Activated CD4-positive, alpha-beta T cell treated with anti-CD3 and anti-CD28 coated beads for 36 hours (primary cell): ENCODE data around the gene GALNT6. TPM values are rescaled to one million over a fixed set of nuclear protein-coding genes. Genes with fewer than 3 reads are reported as not detected.

Source experiments
- ATAC-seq: fragments of 200-7000 bp; cut with Tn5 transposase; one replicate; pipeline ENCODE4 v1.10.0; 2021; ENCODE audit warnings: mild to moderate bottlenecking, moderate library complexity
- CTCF ChIA-PET: fragments of 350-600 bp; sonication (Branson Sonifier 250); formaldehyde crosslinking; loops from one replicate; lab custom pipeline; 2021; ENCODE audit warnings: antibody characterized with exemption; lab: Charles Lee
- POLR2A ChIA-PET: fragments of 350-600 bp; sonication (Branson Sonifier 250); formaldehyde crosslinking; loops from one replicate; lab custom pipeline; 2021; ENCODE audit warnings: antibody characterized with exemption, inconsistent platforms; lab: Charles Lee
- DNase-seq: peaks from one replicate; pipeline ENCODE4 v3.0.0-alpha.2; 2020
- H3K27ac Mint-ChIP-seq: one replicate; pipeline ENCODE4 v1.8.0; 2021; ENCODE audit warnings: mixed read lengths
- H3K27me3 Mint-ChIP-seq: one replicate; pipeline ENCODE4 v1.8.0; 2021; ENCODE audit warnings: mixed read lengths
- H3K36me3 Mint-ChIP-seq: one replicate; pipeline ENCODE4 v1.8.0; 2021; ENCODE audit warnings: low read depth, mixed read lengths
- H3K4me1 Mint-ChIP-seq: one replicate; pipeline ENCODE4 v1.8.0; 2021; ENCODE audit warnings: mixed read lengths
- H3K4me3 Mint-ChIP-seq: one replicate; pipeline ENCODE4 v1.8.0; 2021; ENCODE audit warnings: mild to moderate bottlenecking, moderate library complexity, mixed read lengths
- H3K9me3 Mint-ChIP-seq: one replicate; pipeline ENCODE4 v1.8.0; 2021; ENCODE audit warnings: low read depth, mixed read lengths
- intact Hi-C, 2 experiments: fragments of 100-400 bp; cut with DNase I in 1 of 2; cut with micrococcal nuclease in 1 of 2; formaldehyde crosslinking; loops; one replicate each; pipeline versions ENCODE4 v1.14.2 to v1.15.1; 2022 to 2024; cut with DNase I, micrococcal nuclease
- total RNA-seq, 2 experiments: library from RNA; stranded (reverse); gene quantifications; one replicate each; pipeline ENCODE4 v1.2.3, GENCODE V29; 2021

The GALNT6 gene
- total RNA-seq, 2 experiments from 2014 or later, result 11.7 to 12.0 TPM

DNA sequence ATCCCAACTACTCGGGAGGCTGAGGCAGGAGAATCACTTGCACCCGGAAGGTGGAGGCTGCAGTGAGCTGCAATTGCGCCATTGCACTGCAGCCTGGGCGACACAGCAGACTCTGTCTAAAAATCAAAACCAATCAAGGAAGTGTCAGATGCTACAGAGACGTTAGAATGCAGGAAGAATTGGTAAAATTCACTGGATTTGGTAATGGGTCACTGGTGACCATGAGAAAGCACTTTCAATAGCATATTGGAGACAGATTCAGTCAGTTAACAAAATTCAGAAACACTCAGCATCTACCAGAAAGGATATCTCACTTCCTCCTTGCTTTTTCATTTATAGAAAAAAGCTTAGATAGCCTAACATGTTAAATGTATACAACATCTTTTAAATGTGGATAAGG lies 84.7 kb downstream of the GALNT6 start:
- CTCF ChIA-PET, result interaction anchor here (0.7 to 1.9 kb wide), 2 partner anchors 15 to 35 kb away, joined by 3 to 9 read pairs; no protein-coding TSS in a partner anchor
- no peak for DNase-seq
- Mint-ChIP-seq H3K4me3 (no peak overlapping the region), H3K4me1 (peaks cover 38% of the 10 kb centered on the region), H3K27me3 (no peaks in the 10 kb centered on the region), H3K27ac (peak overlapping the region; percentile 27), H3K9me3 (no peaks in the 10 kb centered on the region), H3K36me3 (peaks cover 39% of the 10 kb centered on the region)
- no peak for ATAC-seq
- intact Hi-C loops, result no loop called here
- POLR2A ChIA-PET, result interaction anchor here (0.7 kb wide), 1 partner anchor 14 kb away, joined by 3 read pairs; no protein-coding TSS in a partner anchor

Other genes starting within 250 kb of the GALNT6 start
- gene TFCP2, start 218.3 kb downstream of the GALNT6 start, total RNA-seq, result 10 to 100 TPM; 39.5 to 47.3 TPM
- gene POU6F1, start 173.3 kb downstream of the GALNT6 start, total RNA-seq, result 10 to 100 TPM in 1 of 2 experiments, 1 to 10 TPM in 1; 8.7 to 12.9 TPM
- 10 to 100 TPM; 94.8 to 95.2 TPM for gene DAZAP2, start 152.6 kb downstream of the GALNT6 start, total RNA-seq
- under 1 TPM; 0.69 to 0.86 TPM for gene SMAGP, start 121.0 kb downstream of the GALNT6 start, total RNA-seq
- 10 to 100 TPM; 39.9 to 48.8 TPM for gene BIN2, start 67.2 kb downstream of the GALNT6 start, total RNA-seq
- under 1 TPM in 1 of 2 experiments, not detected in 1; 0.18 TPM for gene CELA1, start 44.7 kb downstream of the GALNT6 start, total RNA-seq
- 1 to 10 TPM; 1.7 to 2.0 TPM for gene SLC4A8, start 33.4 kb upstream of the GALNT6 start, total RNA-seq
- gene SCN8A, start 199.8 kb upstream of the GALNT6 start, total RNA-seq, result 1 to 10 TPM in 1 of 2 experiments, under 1 TPM in 1; 0.69 to 1.0 TPM